CD4-positive, alpha-beta T cell treated with Interleukin-17A for 1 hour (primary cell): ENCODE data around the gene VTN.

ENCODE experiments used
- DNase-seq: peaks from one replicate; pipeline ENCODE4 v3.0.0-alpha.2; 2020

VTN gene

GRCh38 chr17:28370035-28370743, at the start of gene VTN:
Gene VTN (minus strand): TSS chr17:28370307. CDS start chr17:28370203, 104 bp downstream.
- DNase-seq, result no peak

GRCh38 chr17:28416703-28417311, 46.7 kb upstream of the VTN start:
- peak; percentile 63 for DNase-seq

- no peak for DNase-seq
Observed at GRCh38 chr17:28415886-28416285, 45.8 kb upstream of the VTN start.

- no peak for DNase-seq
Observed at GRCh38 chr17:28413804-28414203, 43.7 kb upstream of the VTN start.

GRCh38 chr17:28412099-28412498, 42.0 kb upstream of the VTN start:
- DNase-seq, result no peak

- no peak for DNase-seq
Observed at GRCh38 chr17:28407974-28408306, 37.8 kb upstream of the VTN start.

- DNase-seq, result no peak
Observed at GRCh38 chr17:28407130-28407973, 37.2 kb upstream of the VTN start.

- DNase-seq, result no peak
Observed at GRCh38 chr17:28406473-28406814, 36.3 kb upstream of the VTN start.

GRCh38 chr17:28405632-28406472, 35.7 kb upstream of the VTN start, which contains the start of gene SLC46A1:
Gene SLC46A1 (minus strand): TSS chr17:28406212. CDS start chr17:28406114, 98 bp downstream.
- peak; percentile 26 for DNase-seq

- no peak for DNase-seq
Observed at GRCh38 chr17:28404812-28405570, 34.9 kb upstream of the VTN start.

GRCh38 chr17:28404461-28404811, 34.3 kb upstream of the VTN start:
- no peak for DNase-seq

GRCh38 chr17:28404007-28404406, 33.9 kb upstream of the VTN start:
- no peak for DNase-seq

- DNase-seq, result no peak
Observed at GRCh38 chr17:28402844-28403243, 32.7 kb upstream of the VTN start.

GRCh38 chr17:28402224-28402630, 32.1 kb upstream of the VTN start:
- DNase-seq, result no peak

- no peak for DNase-seq
Observed at GRCh38 chr17:28399808-28400207, 29.7 kb upstream of the VTN start.

- DNase-seq, result no peak
Observed at GRCh38 chr17:28398280-28398981, 28.3 kb upstream of the VTN start.

GRCh38 chr17:28397687-28398279, 27.7 kb upstream of the VTN start:
- DNase-seq, result no peak

- no peak for DNase-seq
Observed at GRCh38 chr17:28397275-28397674, 27.2 kb upstream of the VTN start.

GRCh38 chr17:28396635-28397239, 26.6 kb upstream of the VTN start:
- DNase-seq, result no peak

GRCh38 chr17:28395968-28396367, 25.9 kb upstream of the VTN start:
- no peak for DNase-seq

- DNase-seq, result no peak
Observed at GRCh38 chr17:28395426-28395825, 25.3 kb upstream of the VTN start.
